SK-N-SH (cell line): ENCODE measurements around the gene CARS2.

Source experiments
- CHD2 ChIP-seq: fragments of 150-350 bp; IDR thresholded peaks from 2 replicates; pipeline ENCODE4 v1.6.1; 2018; ENCODE audit warnings: low read length; ENCODE audit not compliant: partially characterized antibody
- CTCF ChIP-seq: fragments of 200-600 bp; sonication (generic); IDR thresholded peaks from 2 replicates; pipeline ENCODE4 v1.6.1; 2017; ENCODE audit warnings: antibody characterized with exemption, mild to moderate bottlenecking, moderate library complexity
- FOXM1 ChIP-seq: IDR thresholded peaks from 2 replicates; pipeline ENCODE4 v1.4.0; 2012; ENCODE audit warnings: low read depth, mild to moderate bottlenecking
- MAX ChIP-seq: IDR thresholded peaks from 2 replicates; pipeline ENCODE4 v1.4.0; 2012; ENCODE audit warnings: low read depth
- NRF1 ChIP-seq: IDR thresholded peaks from 2 replicates; pipeline ENCODE4 v1.6.1; 2012; ENCODE audit warnings: low read depth, mild to moderate bottlenecking, low read length
- POLR2AphosphoS5 ChIP-seq: IDR thresholded peaks from 2 replicates; pipeline ENCODE4 v1.6.1; 2012; ENCODE audit warnings: low read depth, low read length
- RFX5 ChIP-seq: IDR thresholded peaks from 2 replicates; pipeline ENCODE4 v1.6.1; 2012; ENCODE audit warnings: mild to moderate bottlenecking, improper control_type of control experiment, low read length
- RXRA ChIP-seq: IDR thresholded peaks from 2 replicates; pipeline ENCODE4 v1.4.0; 2012; ENCODE audit warnings: low read depth, mild to moderate bottlenecking, borderline replicate concordance
- TAF1 ChIP-seq: IDR thresholded peaks from 2 replicates; pipeline ENCODE4 v1.6.1; 2012; ENCODE audit warnings: low read depth, mild to moderate bottlenecking, low read length, moderate library complexity, borderline replicate concordance
- YY1 ChIP-seq: IDR thresholded peaks from 2 replicates; pipeline ENCODE4 v1.4.0; 2012; ENCODE audit warnings: low read depth, mild to moderate bottlenecking

- TF ChIP-seq NRF1: no peak
- TF ChIP-seq CHD2: no peak
- no peak for TF ChIP-seq CTCF
- no peak for TF ChIP-seq RFX5
- no peak for TF ChIP-seq TAF1
- no peak for TF ChIP-seq FOXM1
- TF ChIP-seq MAX: no peak
- TF ChIP-seq RXRA: no peak
- no peak for TF ChIP-seq YY1
- TF ChIP-seq POLR2AphosphoS5: no peak
Measured at GRCh38 chr13:110648848-110649421, 57.0 kb downstream of the CARS2 start.
